Natural killer cell treated with Interleukin-12 subunit alpha and Interleukin-12 subunit beta and Interleukin-15 and Interleukin-18, amount 100 ng/mL, for 72 hours (primary cell): Measurements from ENCODE around the gene ZC3H10. TPM values are rescaled to one million over a fixed set of nuclear protein-coding genes. Genes with fewer than 3 reads are reported as not detected.
"Not testable (repeated sequence)": the region's sequence is repeated elsewhere in the genome, so short reads cannot be mapped to it uniquely, and the experiment has no call there.

ENCODE experiments used
- ATAC-seq, 2 donors: fragments of 150-1000 bp; cut with Tn5 transposase in 1 of 2; sonication (Bioruptor Pico), chemical (Tn5 transposase) in 1 of 2; 2 replicates each; pipeline ENCODE4 v1.10.0; 2021
- DNase-seq: peaks from one replicate; pipeline ENCODE4 v3.0.0; 2022; ENCODE audit warnings: low spot score
- H3K27ac Mint-ChIP-seq, 2 donors: 1 replicate in 1 of 2; 2 replicates in 1 of 2; pipeline ENCODE4 v1.8.0; 2022; ENCODE audit warnings: mixed read lengths in 2 of 2, mild to moderate bottlenecking in 1 of 2, moderate library complexity in 1 of 2
- H3K27me3 Mint-ChIP-seq, 2 donors: 1 replicate in 1 of 2; 2 replicates in 1 of 2; pipeline ENCODE4 v1.8.0; 2022; ENCODE audit warnings: mixed read lengths in 2 of 2
- H3K36me3 Mint-ChIP-seq: one replicate; pipeline ENCODE4 v1.8.0; 2022; ENCODE audit warnings: mixed read lengths
- H3K4me1 Mint-ChIP-seq, 2 donors: 1 replicate in 1 of 2; 2 replicates in 1 of 2; pipeline ENCODE4 v1.8.0; 2022; ENCODE audit warnings: low read depth in 2 of 2, mixed read lengths in 2 of 2, mild to moderate bottlenecking in 1 of 2
- H3K4me3 Mint-ChIP-seq: one replicate; pipeline ENCODE4 v1.8.0; 2022; ENCODE audit warnings: mixed read lengths
- H3K9me3 Mint-ChIP-seq: 2 replicates; pipeline ENCODE4 v1.8.0; 2022; ENCODE audit warnings: mixed read lengths
- total RNA-seq, 2 donors: library from RNA; stranded (reverse); gene quantifications; one replicate each; pipeline ENCODE4 v1.2.3, GENCODE V29; 2022

Gene ZC3H10, protein sequence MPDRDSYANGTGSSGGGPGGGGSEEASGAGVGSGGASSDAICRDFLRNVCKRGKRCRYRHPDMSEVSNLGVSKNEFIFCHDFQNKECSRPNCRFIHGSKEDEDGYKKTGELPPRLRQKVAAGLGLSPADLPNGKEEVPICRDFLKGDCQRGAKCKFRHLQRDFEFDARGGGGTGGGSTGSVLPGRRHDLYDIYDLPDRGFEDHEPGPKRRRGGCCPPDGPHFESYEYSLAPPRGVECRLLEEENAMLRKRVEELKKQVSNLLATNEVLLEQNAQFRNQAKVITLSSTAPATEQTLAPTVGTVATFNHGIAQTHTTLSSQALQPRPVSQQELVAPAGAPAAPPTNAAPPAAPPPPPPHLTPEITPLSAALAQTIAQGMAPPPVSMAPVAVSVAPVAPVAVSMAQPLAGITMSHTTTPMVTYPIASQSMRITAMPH
- 10 to 100 TPM; 11.4 to 14.9 TPM for total RNA-seq

DNA sequence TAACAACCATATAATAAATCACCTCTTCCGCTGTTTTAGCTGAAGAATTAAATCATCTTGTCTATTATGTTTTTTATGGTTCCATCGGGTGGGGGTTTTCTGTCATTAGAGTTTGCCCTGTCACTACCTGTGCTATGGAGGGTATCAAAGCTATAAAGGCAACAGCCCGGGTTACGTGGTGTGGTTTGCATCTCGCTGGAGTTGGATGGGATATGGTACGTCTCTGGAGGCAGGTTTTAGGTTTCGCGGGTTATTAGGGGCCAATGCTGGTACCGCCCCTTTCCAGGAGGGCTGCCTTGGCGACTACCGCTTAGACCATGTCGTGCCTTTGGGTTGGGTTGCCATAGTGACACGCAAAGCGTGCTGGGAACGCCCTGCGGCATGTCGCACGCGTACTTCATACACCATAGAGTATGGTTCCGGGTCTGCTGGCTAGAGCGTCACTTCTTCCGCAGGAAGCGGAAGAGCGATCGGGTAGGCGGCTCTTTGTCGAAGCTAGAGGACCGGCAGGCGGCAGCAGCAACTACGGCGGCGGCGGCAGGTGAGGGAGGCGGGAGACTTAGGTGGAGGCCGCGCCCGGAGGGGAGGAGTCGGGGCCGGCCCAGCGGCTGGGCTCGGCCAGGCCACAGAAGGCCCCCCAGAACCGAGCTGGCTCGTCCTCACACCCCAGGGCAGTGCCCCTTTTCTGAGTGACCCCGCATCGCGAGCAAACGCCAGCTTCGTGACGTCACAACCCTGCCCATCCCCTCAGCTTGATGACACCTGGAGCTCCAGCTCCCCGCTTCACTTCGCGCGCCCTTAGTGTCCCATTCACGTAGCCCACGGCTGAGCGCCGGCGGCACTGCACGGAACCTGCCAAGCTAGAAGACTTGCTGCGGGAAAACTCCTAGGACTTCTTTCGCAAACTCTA, at the start of gene ZC3H10:
ZC3H10 (plus strand) TSS at position 489 of the 910 bp plus-strand sequence. CDS start 2,297 bp downstream, outside the sequence.
- ATAC-seq (peak; percentile 93), DNase-seq (peak; percentile 99)
- Mint-ChIP-seq H3K9me3 (no peaks in the 10 kb centered on the region), H3K4me3 (peak within 1 kb of the TSS; percentile 99), H3K4me1 (peaks cover 22 to 36% of the 10 kb centered on the region in 2 donors), H3K27ac (peak within 1 kb of the TSS; percentile 93 to 97), H3K36me3 (peaks cover 29% of the 10 kb centered on the region), H3K27me3 (no peaks in the 10 kb centered on the region)

DNA sequence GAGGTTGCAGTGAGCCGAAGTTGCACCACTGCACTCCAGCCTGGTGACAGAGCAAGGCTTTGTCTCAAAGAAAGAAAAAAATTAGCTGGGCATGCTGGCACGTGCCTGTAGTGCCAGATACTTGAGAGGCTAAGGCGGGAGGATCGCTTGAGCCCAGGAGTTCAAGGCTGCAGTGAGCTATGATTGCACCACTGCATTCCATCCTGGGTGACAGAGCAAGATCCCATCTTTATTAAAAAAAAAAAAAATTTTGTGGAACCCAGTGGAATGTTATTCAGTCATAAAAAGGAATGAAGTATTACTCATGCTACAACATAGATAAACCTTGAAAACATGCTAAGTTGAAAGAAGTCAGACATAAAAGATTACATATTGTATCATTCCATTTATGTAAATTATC, 46.4 kb upstream of the ZC3H10 start:
- no peak for DNase-seq
- ATAC-seq, result no peak
- Mint-ChIP-seq H3K36me3 (no peaks in the 10 kb centered on the region), H3K27ac (no peak overlapping the region), H3K4me3 (no peak overlapping the region), H3K9me3 (no peaks in the 10 kb centered on the region), H3K27me3 (no peaks in the 10 kb centered on the region), H3K4me1 (no peaks in the 10 kb centered on the region)

DNA sequence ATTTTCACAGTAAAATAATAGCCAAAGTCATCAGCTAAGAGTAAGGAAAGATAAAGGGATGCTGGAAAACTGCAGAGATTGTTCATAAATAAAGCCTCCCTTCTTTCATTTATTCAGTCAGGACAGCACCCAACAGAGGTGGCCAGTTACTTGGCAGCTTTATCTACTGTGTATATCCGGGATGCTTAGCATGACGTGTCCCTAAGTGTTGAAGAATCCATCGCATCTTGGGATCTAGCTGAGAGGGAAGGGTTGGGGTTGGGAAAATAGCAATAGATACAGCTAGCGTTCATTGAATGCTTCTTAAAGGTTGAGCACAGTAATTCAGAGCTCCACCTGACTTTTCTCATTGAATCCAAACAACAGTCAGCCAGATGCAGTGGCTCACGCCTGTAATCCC, 43.7 kb upstream of the ZC3H10 start:
- Mint-ChIP-seq H3K4me1 (peaks cover 0 to 3% of the 10 kb centered on the region in 2 donors), H3K36me3 (no peaks in the 10 kb centered on the region), H3K27me3 (no peaks in the 10 kb centered on the region), H3K9me3 (no peaks in the 10 kb centered on the region), H3K27ac (no peak overlapping the region), H3K4me3 (no peak overlapping the region)
- DNase-seq (no peak), ATAC-seq (no peak)

- DNase-seq, H3K27ac Mint-ChIP-seq, H3K4me1 Mint-ChIP-seq, H3K36me3 Mint-ChIP-seq, H3K4me3 Mint-ChIP-seq, H3K27me3 Mint-ChIP-seq, ATAC-seq, H3K9me3 Mint-ChIP-seq: not testable (repeated sequence)
Measured at GRCh38 chr12:56077966-56078365, 40.1 kb upstream of the ZC3H10 start.

GRCh38 chr12:56078427-56078826, 39.6 kb upstream of the ZC3H10 start:
- Mint-ChIP-seq H3K27ac (no peak overlapping the region), H3K4me1 (peaks cover 0 to 6% of the 10 kb centered on the region in 2 donors), H3K9me3 (no peaks in the 10 kb centered on the region), H3K4me3 (peak overlapping the region; percentile 77), H3K36me3 (no peaks in the 10 kb centered on the region), H3K27me3 (peaks cover 6 to 7% of the 10 kb centered on the region in 2 donors)
- DNase-seq (no peak), ATAC-seq (no peak)

DNA sequence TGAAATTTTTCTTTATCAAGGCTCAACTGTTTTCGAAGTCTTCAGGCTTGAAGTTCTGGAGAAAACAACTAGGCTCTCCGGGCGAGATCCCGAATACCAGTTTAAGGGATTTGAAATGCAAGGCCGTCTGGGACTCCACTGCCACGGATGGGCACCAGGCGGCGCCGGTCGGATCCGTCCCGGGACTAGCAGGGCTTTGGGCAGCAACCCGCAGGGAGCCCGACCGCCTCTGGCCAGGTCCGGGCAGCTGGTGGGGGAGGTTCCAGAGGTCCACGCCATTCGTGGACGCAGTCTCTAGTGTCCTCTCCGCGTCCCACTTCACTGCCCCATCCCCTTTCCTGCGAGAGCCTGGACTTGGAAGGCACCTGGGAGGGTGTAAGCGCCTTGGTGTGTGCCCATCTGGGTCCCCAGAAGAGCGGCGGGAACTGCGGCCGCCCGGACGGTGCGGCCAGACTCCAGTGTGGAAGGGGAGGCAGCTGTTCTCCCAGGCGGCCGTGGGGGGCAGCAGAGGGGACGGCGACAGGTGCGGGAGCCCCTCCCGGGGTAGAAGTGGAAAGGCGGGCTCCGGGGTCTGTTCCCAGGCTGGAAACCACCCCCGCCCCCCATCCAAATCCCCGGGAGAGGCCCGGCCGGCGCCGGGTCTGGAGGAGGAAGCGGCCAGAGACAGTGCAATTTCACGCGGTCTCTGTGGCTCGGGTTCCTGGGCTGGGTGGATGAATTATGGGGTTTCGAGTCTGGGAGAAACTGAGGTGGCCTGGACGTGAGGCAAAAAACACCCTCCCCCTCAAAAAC, 38.9 kb upstream of the ZC3H10 start:
- no peaks in the 10 kb centered on the region for H3K36me3 Mint-ChIP-seq
- H3K4me3 Mint-ChIP-seq, result peak overlapping the region; percentile 77
- DNase-seq (peak; percentile 71), ATAC-seq (peak; percentile 75 to 78)
- H3K4me1 Mint-ChIP-seq, result peaks cover 0 to 6% of the 10 kb centered on the region in 2 donors
- H3K27ac Mint-ChIP-seq, result no peak overlapping the region
- H3K9me3 Mint-ChIP-seq, result no peaks in the 10 kb centered on the region
- H3K27me3 Mint-ChIP-seq, result peaks cover 7 to 9% of the 10 kb centered on the region in 2 donors

DNA sequence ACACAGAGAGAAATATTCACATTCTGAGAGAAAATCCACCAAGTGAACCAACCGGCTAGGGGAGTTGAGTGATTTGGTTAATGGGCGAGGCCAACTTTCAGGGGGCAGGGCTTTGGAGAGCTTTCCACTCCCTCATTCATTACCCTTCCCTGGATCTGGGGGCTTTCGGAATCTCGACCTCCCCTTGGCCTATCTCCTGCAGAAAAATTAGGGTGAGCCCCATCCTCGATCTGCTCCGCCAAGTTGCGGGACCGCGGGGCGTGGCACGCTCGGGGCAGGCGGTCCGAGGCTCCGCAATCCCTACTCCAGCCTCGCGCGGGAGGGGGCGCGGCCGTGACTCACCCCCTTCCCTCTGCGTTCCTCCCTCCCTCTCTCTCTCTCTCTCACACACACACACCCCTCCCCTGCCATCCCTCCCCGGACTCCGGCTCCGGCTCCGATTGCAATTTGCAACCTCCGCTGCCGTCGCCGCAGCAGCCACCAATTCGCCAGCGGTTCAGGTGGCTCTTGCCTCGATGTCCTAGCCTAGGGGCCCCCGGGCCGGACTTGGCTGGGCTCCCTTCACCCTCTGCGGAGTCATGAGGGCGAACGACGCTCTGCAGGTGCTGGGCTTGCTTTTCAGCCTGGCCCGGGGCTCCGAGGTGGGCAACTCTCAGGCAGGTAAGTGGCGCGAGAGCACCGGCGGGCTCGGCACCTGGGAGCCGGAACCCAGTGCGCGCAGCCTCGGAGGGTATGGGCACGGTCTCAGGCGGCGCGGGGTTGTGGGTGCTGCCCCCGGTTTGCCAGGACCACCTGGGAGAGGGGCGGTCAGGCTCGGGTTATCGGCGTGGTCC, 38.1 kb upstream of the ZC3H10 start, which contains the start of gene ERBB3:
ERBB3 (plus strand) TSS at position 443 of the 833 bp plus-strand sequence; CDS start at position 579, 136 bp downstream.
- DNase-seq, result peak; percentile 82
- Mint-ChIP-seq H3K9me3 (no peaks in the 10 kb centered on the region), H3K36me3 (no peaks in the 10 kb centered on the region), H3K4me3 (peak within 1 kb of the TSS; percentile 77), H3K4me1 (peaks cover 0 to 6% of the 10 kb centered on the region in 2 donors), H3K27me3 (peaks cover 7 to 9% of the 10 kb centered on the region in 2 donors), H3K27ac (no peak within 1 kb of the TSS)
- peak; percentile 90 to 93 for ATAC-seq

GRCh38 chr12:56080556-56081138, 37.4 kb upstream of the ZC3H10 start:
- Mint-ChIP-seq H3K4me3 (peak overlapping the region; percentile 62), H3K27ac (no peak overlapping the region), H3K27me3 (peaks cover 7 to 9% of the 10 kb centered on the region in 2 donors), H3K4me1 (peaks cover 0 to 6% of the 10 kb centered on the region in 2 donors), H3K36me3 (no peaks in the 10 kb centered on the region), H3K9me3 (no peaks in the 10 kb centered on the region)
- DNase-seq, result no peak
- no peak for ATAC-seq

- H3K27me3 Mint-ChIP-seq, result peaks cover 7 to 9% of the 10 kb centered on the region in 2 donors
- no peaks in the 10 kb centered on the region for H3K36me3 Mint-ChIP-seq
- H3K4me3 Mint-ChIP-seq, result peak overlapping the region; percentile 62
- no peak for DNase-seq
- no peaks in the 10 kb centered on the region for H3K9me3 Mint-ChIP-seq
- ATAC-seq, result no peak
- peaks cover 0 to 6% of the 10 kb centered on the region in 2 donors for H3K4me1 Mint-ChIP-seq
- no peak overlapping the region for H3K27ac Mint-ChIP-seq
Measured at GRCh38 chr12:56081393-56082347, 36.4 kb upstream of the ZC3H10 start.

DNA sequence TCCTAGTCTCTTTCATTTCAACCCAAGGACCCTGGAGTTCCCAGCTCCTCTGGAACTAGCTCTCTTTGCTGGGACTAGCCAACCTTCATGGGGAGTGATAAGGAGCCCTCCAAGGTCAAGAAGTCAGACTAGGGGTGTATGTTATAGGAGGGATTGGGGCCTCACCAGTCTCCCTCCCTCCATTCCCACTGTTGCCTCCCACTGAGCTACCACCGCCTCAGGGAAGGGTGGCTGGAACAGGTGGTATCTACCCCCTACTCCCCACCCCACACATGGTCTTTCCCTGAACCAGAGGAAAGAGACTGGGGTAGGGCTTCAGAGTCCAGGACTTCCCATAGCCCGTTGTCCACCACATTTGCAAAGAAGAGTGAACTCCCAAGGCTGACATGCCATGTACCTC, 35.7 kb upstream of the ZC3H10 start:
- Mint-ChIP-seq H3K27me3 (peaks cover 7 to 9% of the 10 kb centered on the region in 2 donors), H3K9me3 (no peaks in the 10 kb centered on the region), H3K4me1 (peaks cover 0 to 6% of the 10 kb centered on the region in 2 donors), H3K27ac (no peak overlapping the region), H3K36me3 (no peaks in the 10 kb centered on the region), H3K4me3 (no peak overlapping the region)
- no peak for ATAC-seq
- DNase-seq, result no peak

- DNase-seq, result no peak
- Mint-ChIP-seq H3K9me3 (no peaks in the 10 kb centered on the region), H3K4me3 (no peak overlapping the region)
Measured at GRCh38 chr12:56082967-56083366, 35.1 kb upstream of the ZC3H10 start.

More at GRCh38 chr12:56082967-56083366, 35.1 kb upstream of the ZC3H10 start:
- no peak for ATAC-seq
- H3K36me3 Mint-ChIP-seq, result no peaks in the 10 kb centered on the region
- H3K27ac Mint-ChIP-seq, result no peak overlapping the region
- H3K4me1 Mint-ChIP-seq, result peaks cover 0 to 6% of the 10 kb centered on the region in 2 donors
- H3K27me3 Mint-ChIP-seq, result peaks cover 7 to 9% of the 10 kb centered on the region in 2 donors
